Activated CD8-positive, alpha-beta memory T cell treated with anti-CD3 and anti-CD28 coated beads for 36 hours (primary cell): ENCODE data around the gene CDH13. TPM values are rescaled to one million over a fixed set of nuclear protein-coding genes. Genes with fewer than 3 reads are reported as not detected.

Experiments used
- CTCF ChIA-PET: fragments of 350-600 bp; sonication (Branson Sonifier 250); formaldehyde crosslinking; loops from one replicate; lab custom pipeline; 2021; ENCODE audit warnings: antibody characterized with exemption; lab: Charles Lee
- POLR2A ChIA-PET: fragments of 350-600 bp; sonication (Branson Sonifier 250); formaldehyde crosslinking; loops from one replicate; lab custom pipeline; 2021; ENCODE audit warnings: antibody characterized with exemption; lab: Charles Lee
- total RNA-seq, 2 experiments: library from RNA; stranded (reverse); gene quantifications; one replicate each; pipeline ENCODE4 v1.2.3, GENCODE V29; 2021

The CDH13 gene
- total RNA-seq, 2 experiments from 2014 or later: not detected

DNA sequence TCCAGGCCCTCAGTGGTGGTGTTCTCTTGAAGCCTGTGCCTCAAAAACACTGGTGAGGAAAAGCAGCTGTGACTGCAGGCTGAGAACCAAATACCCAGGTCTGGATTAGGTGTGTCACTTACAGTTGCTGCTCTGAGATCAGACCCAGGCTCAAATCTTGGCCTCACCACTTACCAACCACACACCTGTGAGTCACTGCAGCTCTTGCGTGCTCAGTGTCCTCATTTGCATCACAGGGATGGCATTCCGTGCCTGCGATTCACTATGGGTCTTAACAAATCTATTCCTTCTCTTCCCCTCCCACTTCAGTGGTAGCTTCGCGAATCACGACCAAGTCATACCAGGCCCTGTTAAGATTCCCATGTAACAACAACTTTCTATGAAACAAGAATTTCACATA lies 947.6 kb downstream of the CDH13 start:
- ChIA-PET POLR2A (no interaction called here), CTCF (no interaction called here)

- CTCF ChIA-PET: no interaction called here
- POLR2A ChIA-PET: no interaction called here
These were observed 950.4 kb downstream of the CDH13 start for GRCh38 chr16:83577078-83577745.

GRCh38 chr16:83578171-83578570 lies 951.4 kb downstream of the CDH13 start:
- ChIA-PET POLR2A (no interaction called here), CTCF (no interaction called here)

DNA sequence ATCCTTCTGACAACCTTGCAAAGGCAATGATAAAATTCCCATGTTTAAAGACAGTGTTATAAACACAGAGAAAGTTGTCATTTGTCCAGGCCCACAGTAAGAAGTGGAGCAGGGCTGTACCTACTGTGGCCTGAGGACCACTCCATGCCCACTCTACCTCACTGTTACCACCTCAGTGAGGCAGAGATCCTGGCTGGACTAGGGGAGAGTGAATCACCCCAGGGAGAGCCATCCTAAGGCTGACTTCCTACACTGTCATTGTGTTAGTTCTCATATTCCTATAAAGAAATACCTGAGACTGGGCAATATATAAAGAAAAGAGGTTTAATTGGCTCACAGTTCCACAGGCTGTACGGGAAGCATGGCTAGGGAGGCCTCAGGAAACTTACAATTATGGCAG lies 952.3 kb downstream of the CDH13 start:
- ChIA-PET CTCF (no interaction called here), POLR2A (no interaction called here)

- CTCF ChIA-PET: no interaction called here
- POLR2A ChIA-PET: no interaction called here
These were observed 952.7 kb downstream of the CDH13 start for GRCh38 chr16:83579436-83579835.

DNA sequence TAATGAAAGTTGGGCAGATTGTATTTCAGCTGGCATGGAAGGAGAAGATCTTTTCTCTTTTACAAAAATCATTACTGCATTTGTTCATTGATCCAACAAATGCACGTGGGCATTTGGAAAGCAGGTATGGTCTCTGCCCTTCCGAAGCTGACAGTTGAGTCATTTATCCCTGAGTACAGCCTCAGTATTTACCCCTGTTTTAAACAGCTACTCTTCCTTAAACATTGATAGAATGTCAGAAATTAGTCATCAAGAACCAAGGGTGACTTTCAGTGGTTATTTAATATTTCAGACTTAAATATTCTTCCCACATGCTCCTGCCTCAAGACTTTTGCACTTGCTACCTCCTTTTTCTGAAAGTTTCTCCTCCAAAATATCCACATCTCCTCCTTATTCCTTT lies 954.3 kb downstream of the CDH13 start:
- POLR2A ChIA-PET: no interaction called here
- CTCF ChIA-PET: no interaction called here

DNA sequence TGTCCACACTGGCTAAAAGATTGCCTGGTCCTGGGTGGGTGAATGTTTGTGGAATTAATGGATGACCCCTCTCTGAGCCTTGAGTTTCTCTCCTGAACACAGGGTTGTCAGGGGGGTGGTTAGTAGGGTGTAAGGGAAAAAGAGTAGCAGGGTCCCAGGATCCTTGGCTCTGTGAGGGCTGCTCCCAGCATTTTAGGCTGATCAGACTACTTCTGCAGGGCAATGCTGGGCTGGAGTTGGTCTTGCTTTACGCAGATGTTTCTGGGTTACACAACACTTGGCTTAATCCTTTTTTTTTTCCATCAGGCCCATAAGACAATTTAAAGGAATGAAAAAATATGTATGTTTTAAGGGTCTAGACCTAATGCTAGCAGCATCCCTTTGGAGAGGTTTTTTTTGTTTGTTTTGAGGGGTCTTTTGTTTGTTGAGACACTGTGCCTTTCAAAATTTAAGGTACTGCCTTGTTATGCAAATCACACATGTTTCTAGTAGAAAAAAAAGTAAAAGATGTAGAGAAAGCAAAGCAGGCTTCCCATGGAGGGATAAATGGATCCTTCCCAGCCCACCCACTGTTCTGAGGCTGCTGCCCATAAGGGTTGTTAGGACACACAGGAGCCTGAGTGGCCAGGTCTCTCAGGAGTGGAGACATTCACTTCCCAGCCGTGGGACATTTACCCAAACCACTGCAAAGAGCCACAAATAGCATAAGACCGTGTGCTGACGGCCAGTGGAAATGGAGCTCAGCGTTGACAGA lies 955.4 kb downstream of the CDH13 start:
- CTCF ChIA-PET: no interaction called here
- POLR2A ChIA-PET: no interaction called here

GRCh38 chr16:83586036-83586435 lies 959.3 kb downstream of the CDH13 start:
- ChIA-PET POLR2A (no interaction called here), CTCF (no interaction called here)

DNA sequence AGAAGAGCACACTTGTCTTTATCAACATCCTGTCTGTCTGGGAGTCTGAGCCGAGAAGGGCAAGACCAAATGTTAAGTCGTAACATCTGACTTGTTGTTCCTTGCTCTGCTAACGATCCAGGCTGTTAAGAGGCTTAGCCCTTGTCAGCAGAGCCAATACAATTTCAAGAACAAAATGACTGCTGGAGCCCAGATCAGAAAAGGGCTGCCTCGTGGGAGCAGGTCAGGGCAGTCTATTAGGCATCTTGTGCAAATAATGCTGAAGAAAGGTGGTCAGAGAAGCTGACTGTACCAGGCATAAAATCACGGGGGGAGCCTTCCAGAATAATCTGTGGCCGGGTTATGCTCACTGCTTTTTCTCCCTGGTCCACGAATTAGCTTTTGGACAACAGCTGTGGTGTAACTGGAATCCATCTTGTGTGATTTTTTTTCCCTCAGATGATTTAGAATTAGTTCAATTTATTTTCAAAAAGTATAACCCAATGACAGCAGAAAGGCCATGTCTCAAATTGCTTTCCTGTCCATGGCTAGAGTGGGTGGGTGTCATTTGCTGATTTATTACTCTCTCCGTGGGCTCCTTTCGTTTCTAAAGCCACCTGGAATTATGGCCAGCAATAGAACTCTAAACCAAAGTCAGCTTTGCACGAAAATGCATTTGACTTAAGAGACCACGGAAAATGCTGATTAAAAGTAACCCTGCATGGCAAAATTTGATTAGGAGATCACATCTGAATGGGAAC lies 959.9 kb downstream of the CDH13 start:
- ChIA-PET CTCF (no interaction called here), POLR2A (no interaction called here)

DNA sequence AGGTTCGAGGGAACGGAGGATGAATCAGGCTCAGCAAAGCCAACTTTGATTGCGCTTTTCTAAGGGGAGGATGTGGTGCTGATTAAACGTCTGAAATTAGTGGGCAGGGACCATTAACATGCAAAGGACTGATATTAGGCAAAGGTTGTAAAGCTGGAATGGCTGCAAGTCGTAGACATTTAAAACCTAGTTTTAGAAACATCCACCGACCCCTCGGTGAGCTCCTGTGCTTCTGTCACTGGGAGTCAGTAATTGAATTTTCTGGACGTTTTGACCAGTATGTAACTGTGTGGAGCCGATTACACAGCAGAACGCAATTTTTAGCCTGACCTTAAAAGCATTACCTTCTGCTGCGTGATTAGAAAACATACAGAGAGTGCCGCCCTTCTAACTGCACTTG lies 960.4 kb downstream of the CDH13 start:
- ChIA-PET POLR2A (no interaction called here), CTCF (no interaction called here)

DNA sequence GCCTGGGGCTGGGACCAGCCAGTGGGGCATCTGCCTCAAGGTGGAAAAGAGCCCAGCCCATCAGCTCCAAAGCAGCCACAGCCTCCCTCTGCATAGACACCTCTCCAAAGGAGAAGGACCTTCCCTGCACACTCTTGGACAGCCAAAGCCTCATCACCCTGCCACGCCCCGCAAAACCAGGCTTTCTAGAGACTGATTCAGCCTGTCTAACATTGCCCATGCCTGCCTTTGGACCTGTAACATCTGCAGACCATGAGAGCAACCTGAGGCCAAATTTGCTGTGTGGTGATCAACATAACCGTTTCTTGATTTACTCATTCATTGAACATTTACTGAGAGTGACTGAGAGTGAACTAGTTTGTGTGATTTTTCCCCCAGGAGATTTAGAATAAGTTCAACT lies 961.3 kb downstream of the CDH13 start:
- CTCF ChIA-PET: no interaction called here
- POLR2A ChIA-PET: no interaction called here

- ChIA-PET CTCF (no interaction called here), POLR2A (no interaction called here)
These were observed 962.8 kb downstream of the CDH13 start for GRCh38 chr16:83589576-83589975.

DNA sequence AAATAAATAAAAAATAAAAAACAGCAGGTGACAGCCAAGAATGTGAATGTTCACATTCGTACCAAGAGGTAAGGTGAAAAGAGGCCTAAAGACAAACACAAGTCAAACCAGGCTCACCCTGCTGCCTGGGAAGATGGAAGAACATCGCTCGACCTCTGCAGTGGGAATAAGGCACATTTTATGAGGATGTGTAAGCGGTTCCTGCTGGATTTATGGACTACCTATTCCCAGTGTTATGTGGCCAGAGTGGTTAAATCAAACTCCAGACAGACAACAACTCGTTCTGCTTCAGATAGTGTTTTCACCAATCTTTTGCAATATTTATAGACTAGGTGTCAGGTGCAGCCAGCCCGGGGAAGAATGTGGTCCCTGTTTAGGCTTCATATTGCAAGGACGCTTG lies 966.0 kb downstream of the CDH13 start:
- ChIA-PET CTCF (no interaction called here), POLR2A (no interaction called here)

DNA sequence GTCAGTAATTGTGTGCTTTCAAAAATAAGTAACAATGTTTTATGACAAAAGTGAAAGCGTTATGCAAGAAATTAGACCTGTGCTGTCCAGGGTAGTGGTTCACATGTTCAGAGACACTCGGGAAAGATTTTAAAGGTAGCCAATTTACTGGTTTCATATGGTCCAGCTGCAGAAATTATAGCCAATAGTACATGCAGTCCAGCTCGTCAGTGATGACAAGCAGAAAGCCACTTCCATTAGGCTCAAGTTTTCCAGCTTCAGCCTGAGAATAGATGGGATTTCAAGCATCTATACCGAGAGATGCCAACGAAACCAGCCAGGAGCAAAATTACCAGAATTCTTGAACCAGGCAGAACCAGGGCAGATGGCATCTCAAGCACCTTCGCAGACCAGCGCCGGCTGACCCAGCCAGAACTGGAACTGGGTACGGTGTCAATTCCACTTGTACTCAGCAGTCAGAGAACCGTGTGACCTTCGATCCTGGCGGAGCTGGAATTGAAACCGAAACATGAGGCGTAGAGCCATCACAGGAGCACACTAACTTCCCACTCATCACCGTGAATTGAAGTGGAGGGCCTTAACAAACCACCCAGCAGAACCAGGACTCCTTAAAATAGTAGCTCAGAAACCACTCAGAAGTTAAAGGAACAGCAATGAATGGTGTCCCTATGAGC lies 973.2 kb downstream of the CDH13 start:
- ChIA-PET POLR2A (no interaction called here), CTCF (no interaction called here)

DNA sequence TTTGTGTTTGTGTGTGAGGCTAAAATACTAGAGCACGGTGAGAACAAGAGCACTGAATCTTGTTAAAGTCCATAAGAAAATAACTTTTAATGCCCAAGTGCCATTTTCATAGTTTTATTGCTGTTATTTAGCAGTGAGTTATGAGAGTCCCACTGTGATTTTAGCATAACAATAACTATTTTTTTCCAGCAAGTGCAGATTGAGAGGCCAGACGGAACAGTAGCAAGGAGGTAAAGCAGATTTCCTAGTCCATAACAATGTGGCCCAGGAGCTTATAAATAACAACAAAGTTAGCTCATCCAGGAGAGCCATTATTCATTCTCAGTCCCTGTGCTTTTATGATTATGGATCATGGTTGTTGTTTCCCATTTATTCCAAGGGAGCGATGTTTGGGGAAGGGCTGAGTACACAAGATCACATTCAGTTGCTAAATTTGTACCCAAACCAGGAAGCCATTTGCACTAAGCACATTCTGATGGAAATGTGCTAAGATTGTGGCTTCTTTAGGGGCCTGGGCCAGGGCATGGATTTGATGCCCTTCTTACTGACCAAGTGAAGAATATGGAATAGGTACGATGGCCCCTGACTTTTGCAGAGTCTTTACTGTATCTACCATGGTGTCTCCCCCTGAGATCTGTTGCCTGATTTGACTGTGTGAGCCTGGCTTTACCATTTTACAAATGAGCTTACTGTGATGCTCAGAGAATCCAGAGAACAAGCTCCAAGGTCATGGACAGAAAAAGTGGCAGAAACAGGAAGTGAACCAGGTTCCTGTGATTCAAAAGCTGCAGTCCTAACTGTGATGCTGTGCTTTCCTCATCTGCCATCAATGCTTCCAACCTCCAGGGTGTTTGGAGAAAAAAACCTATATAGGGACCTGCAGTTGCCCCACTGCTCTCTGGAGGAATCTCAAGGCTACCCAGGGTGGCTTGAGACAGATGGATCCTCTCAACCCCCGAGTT lies 976.3 kb downstream of the CDH13 start:
- ChIA-PET POLR2A (no interaction called here), CTCF (no interaction called here)

- CTCF ChIA-PET: no interaction called here
- POLR2A ChIA-PET: no interaction called here
These were observed 977.2 kb downstream of the CDH13 start for GRCh38 chr16:83603723-83604570.

DNA sequence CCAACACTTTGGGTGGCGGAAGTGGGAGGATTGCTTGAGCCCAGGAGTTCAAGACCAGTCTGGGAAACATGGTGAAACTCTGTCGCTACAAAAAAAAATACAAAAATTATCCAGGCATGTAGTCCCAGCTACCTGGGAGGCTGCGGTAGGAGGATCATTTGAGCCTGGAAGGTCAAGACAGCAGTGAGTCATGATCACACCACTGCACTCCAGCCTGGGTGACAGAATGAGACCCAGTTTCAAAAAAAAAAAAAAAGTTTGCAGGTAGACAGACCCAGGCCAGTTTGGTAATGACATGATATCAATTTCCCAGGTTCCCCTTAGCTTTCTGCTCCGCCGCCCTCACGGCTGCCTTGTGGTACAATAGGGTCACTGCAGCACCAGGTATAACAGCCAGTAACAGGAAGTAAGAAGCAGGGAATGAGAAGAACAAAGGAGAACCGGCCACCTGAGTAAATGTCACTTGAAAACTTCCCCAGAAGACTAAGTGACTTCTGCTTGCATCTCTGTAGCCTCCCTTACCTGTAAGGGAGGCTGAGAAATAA lies 979.8 kb downstream of the CDH13 start:
- ChIA-PET POLR2A (no interaction called here), CTCF (no interaction called here)

DNA sequence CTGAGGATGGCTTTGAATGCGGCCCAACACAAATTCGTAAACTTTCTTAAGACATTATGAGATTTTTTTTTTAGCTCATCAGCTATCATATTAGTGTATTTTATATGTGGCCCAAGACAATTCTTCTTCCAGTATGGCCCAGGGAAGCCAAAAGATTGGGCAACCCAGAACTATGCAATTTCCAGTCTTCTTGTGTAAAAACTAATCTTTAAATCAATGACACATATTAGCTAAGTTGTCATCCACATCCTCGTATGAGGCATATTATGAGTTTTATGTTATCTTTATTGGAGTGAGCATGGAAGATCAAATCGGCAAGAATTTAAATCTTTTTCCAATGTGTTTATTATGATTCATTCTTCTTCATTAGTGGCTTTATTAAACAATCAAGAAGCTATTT lies 982.4 kb downstream of the CDH13 start:
- ChIA-PET POLR2A (no interaction called here), CTCF (no interaction called here)
